Muscle of leg (tissue), 11 donors: ENCODE data around the gene SPDYE4. TPM values are rescaled to one million over a fixed set of nuclear protein-coding genes. Genes with fewer than 3 reads are reported as not detected.

Source experiments
- DNase-seq: peaks from one replicate; pipeline ENCODE4 v3.0.0; 2013
- H3K27ac ChIP-seq: one replicate; pipeline ENCODE4 v1.5.1; 2013; ENCODE audit warnings: mild to moderate bottlenecking, low read length, control low read depth
- H3K27me3 ChIP-seq: one replicate; pipeline ENCODE4 v1.6.1; 2013; ENCODE audit warnings: low read length; ENCODE audit not compliant: control insufficient read depth, insufficient read depth
- H3K36me3 ChIP-seq: one replicate; pipeline ENCODE4 v1.6.1; 2013; ENCODE audit warnings: low read length; ENCODE audit not compliant: control insufficient read depth, insufficient read depth
- H3K4me1 ChIP-seq: one replicate; pipeline ENCODE4 v1.6.1; 2013; ENCODE audit warnings: low read length; ENCODE audit not compliant: control insufficient read depth, insufficient read depth
- H3K4me3 ChIP-seq: one replicate; pipeline ENCODE4 v1.5.1; 2013; ENCODE audit warnings: low read length, control low read depth
- H3K9me3 ChIP-seq: replicated peaks from 2 replicates; pipeline ENCODE4 v1.6.1; 2013; ENCODE audit warnings: low read depth, low read length; ENCODE audit not compliant: control insufficient read depth
- WGBS: methylation state at CpG from one replicate; pipeline ENCODE4 v1.1.5; 2013; ENCODE audit warnings: missing lambda C conversion rate; ENCODE audit not compliant: insufficient coverage; 5-methylcytosine and 5-hydroxymethylcytosine counted together
- polyA plus RNA-seq, 8 donors: library from polyadenylated mRNA; unstranded; fragments of 120-200 nt; gene quantifications; one replicate each; pipeline versions ENCODE4 v1.2.1 to v1.2.3, GENCODE V29; 2013; ENCODE audit warnings: inconsistent platforms in 1 of 8, low replicate concordance in 1 of 8; ENCODE audit not compliant: insufficient read length in 8 of 8, insufficient read depth in 1 of 8
- total RNA-seq: library from RNA; stranded (reverse); fragments of 120-200 nt; gene quantifications from one replicate; pipeline ENCODE4 v1.2.4, GENCODE V29; 2013

The SPDYE4 gene
- total and polyA plus RNA-seq, 9 donors: 0.49 TPM; not detected in 8

GRCh38 chr17:8701754-8702153, 56.6 kb downstream of the SPDYE4 start:
- peaks cover 28% of the 10 kb centered on the region for H3K4me1 ChIP-seq
- no peak for DNase-seq
- no peak overlapping the region for H3K4me3 ChIP-seq
- H3K36me3 ChIP-seq: no peaks in the 10 kb centered on the region
- WGBS: no CpG with 5 or more reads among the region's 4 CpGs
- H3K27me3 ChIP-seq: no peaks in the 10 kb centered on the region
- no peak overlapping the region for H3K27ac ChIP-seq
- H3K9me3 ChIP-seq: peaks cover 2% of the 10 kb centered on the region

GRCh38 chr17:8701221-8701620, 57.1 kb downstream of the SPDYE4 start:
- no peaks in the 10 kb centered on the region for H3K36me3 ChIP-seq
- no peak overlapping the region for H3K4me3 ChIP-seq
- H3K27me3 ChIP-seq: no peaks in the 10 kb centered on the region
- WGBS: 95% methylated on average over 9 of the region's 9 CpGs
- H3K4me1 ChIP-seq: peaks cover 33% of the 10 kb centered on the region
- H3K9me3 ChIP-seq: peaks cover 2% of the 10 kb centered on the region
- no peak overlapping the region for H3K27ac ChIP-seq
- no peak for DNase-seq

Other genes starting within 250 kb of the SPDYE4 start
- gene MYH10, start 127.8 kb downstream of the SPDYE4 start, total RNA-seq: 57.6 TPM
- 10 to 100 TPM; 44.2 to 92.6 (median 73.2) TPM for gene MYH10, start 127.8 kb downstream of the SPDYE4 start, polyA plus RNA-seq
- gene CCDC42, start 13.7 kb downstream of the SPDYE4 start, total RNA-seq: not detected
- gene CCDC42, start 13.7 kb downstream of the SPDYE4 start, polyA plus RNA-seq: under 1 TPM in 1 of 8 donors, not detected in 7; 0.20 TPM
- gene MFSD6L, start 40.8 kb upstream of the SPDYE4 start, total RNA-seq: 0.27 TPM
- 1 to 10 TPM in 1 of 8 donors, under 1 TPM in 7; 0.23 to 1.1 (median 0.36) TPM for gene MFSD6L, start 40.8 kb upstream of the SPDYE4 start, polyA plus RNA-seq
- gene PIK3R6, start 109.1 kb upstream of the SPDYE4 start, total RNA-seq: 1.5 TPM
- 1 to 10 TPM; 3.3 to 6.5 (median 5.0) TPM for gene PIK3R6, start 109.1 kb upstream of the SPDYE4 start, polyA plus RNA-seq
- 1.1 TPM for gene PIK3R5, start 207.2 kb upstream of the SPDYE4 start, total RNA-seq
- gene PIK3R5, start 207.2 kb upstream of the SPDYE4 start, polyA plus RNA-seq: 1 to 10 TPM in 7 of 8 donors, under 1 TPM in 1; 0.93 to 2.0 (median 1.4) TPM